Activated CD8-positive, alpha-beta T cell treated with anti-CD3 and anti-CD28 coated beads, Interleukin-2, amount 10 ng/mL, durations not matched to agents 7 days and 5 days (primary cell): ENCODE measurements around the gene AGPAT2. TPM values are rescaled to one million over a fixed set of nuclear protein-coding genes. Genes with fewer than 3 reads are reported as not detected.

ENCODE experiments used
- ATAC-seq: fragments of 150-1000 bp; cut with Tn5 transposase; one replicate; pipeline ENCODE4 v1.10.0; 2021; ENCODE audit warnings: moderate library complexity
- CTCF ChIA-PET: fragments of 350-600 bp; sonication (Branson Sonifier 250); formaldehyde crosslinking; loops from one replicate; lab custom pipeline; 2021; ENCODE audit warnings: antibody characterized with exemption; lab: Charles Lee
- POLR2A ChIA-PET: fragments of 350-600 bp; sonication (Branson Sonifier 250); formaldehyde crosslinking; loops from one replicate; lab custom pipeline; 2021; ENCODE audit warnings: antibody characterized with exemption; lab: Charles Lee
- DNase-seq: peaks from one replicate; pipeline ENCODE4 v3.0.0-alpha.2; 2020
- H3K27ac Mint-ChIP-seq: one replicate; pipeline ENCODE4 v1.8.0; 2021; ENCODE audit warnings: mild to moderate bottlenecking, mixed read lengths
- H3K27me3 Mint-ChIP-seq: one replicate; pipeline ENCODE4 v1.8.0; 2021; ENCODE audit warnings: low read depth, mixed read lengths
- H3K36me3 Mint-ChIP-seq: one replicate; pipeline ENCODE4 v1.8.0; 2021; ENCODE audit warnings: low read depth, mixed read lengths
- H3K4me1 Mint-ChIP-seq: one replicate; pipeline ENCODE4 v1.8.0; 2021; ENCODE audit warnings: low read depth, mixed read lengths
- H3K4me3 Mint-ChIP-seq: one replicate; pipeline ENCODE4 v1.8.0; 2021; ENCODE audit warnings: mild to moderate bottlenecking, mixed read lengths
- H3K9me3 Mint-ChIP-seq: one replicate; pipeline ENCODE4 v1.8.0; 2022; ENCODE audit warnings: mixed read lengths; ENCODE audit not compliant: insufficient read depth
- total RNA-seq, 2 experiments: library from RNA; stranded (reverse); gene quantifications; one replicate each; pipeline ENCODE4 v1.2.3, GENCODE V29; 2021

The AGPAT2 gene
- total RNA-seq, 2 experiments from 2014 or later = 32.7 to 33.7 TPM

DNA sequence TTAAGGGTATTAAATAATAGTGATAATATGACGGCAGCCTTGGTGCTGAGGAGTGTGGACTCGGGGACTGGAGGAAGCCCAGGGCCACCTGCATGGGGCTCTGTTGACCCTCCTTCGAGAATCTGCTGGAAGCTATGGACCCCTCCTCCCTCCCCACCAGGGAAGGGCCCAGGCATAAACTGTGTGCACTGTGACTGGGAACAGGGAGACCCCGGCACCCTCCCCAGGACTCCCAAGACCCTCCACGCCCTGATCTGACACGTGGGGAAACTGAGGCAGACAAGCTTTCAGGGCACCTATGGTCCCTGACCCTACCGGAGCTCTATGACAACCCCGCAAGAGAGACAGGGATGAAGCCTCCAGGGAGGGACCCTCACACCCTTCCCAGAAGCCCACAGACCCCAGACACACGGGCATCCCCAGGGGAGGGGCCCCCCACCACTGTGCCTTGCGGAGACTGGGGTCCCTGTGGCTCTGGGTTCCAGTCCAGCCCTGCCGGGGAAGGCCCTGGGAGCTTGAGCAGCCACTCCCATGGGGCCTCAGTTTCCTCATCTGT, 31.0 kb downstream of the AGPAT2 start:
- Mint-ChIP-seq H3K36me3 (no peaks in the 10 kb centered on the region), H3K4me3 (no peak overlapping the region), H3K27ac (no peak overlapping the region), H3K4me1 (peaks cover 23% of the 10 kb centered on the region), H3K27me3 (peaks cover 26% of the 10 kb centered on the region), H3K9me3 (no peaks in the 10 kb centered on the region)
- DNase-seq (no peak), ATAC-seq (no peak)
- ChIA-PET CTCF (interaction anchor here (1.6 kb wide), 1 partner anchor 171 kb away, joined by 5 read pairs; no protein-coding TSS in a partner anchor), POLR2A (no interaction called here)

DNA sequence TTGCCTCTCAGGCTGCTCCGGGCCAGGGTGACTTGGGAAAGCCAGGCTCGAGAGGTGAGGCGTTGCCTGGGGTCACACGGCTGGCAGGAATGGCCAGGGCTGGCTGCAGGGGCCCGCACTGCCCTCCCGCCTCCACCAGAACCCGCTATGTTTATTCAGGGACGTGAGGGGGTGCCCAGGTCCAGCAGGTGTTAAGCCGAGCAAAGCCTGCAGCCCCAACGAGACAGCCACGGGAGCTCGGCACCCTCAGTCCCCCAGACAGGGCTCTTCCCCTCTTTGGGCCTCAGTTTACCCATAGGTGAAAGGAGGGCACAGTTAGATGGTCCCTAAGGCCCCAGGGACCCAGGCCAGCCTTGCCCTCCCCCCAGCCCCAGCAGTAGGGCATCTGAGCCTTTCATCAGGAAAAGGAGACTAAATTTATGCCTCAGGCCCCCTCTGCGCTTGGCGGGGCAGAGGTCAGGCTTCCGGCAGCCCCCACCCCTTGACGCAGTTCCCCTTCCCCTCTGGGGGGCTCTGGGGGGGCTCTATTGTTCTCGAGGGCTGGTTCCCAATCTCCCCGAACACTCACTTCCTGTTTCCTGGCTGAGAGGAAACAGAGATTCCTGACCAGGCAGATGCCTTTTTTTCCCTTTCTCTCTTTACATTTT, 31.6 kb downstream of the AGPAT2 start:
- H3K4me3 Mint-ChIP-seq = no peak overlapping the region
- H3K36me3 Mint-ChIP-seq = no peaks in the 10 kb centered on the region
- no peak overlapping the region for H3K27ac Mint-ChIP-seq
- no peak for ATAC-seq
- H3K27me3 Mint-ChIP-seq = peaks cover 28% of the 10 kb centered on the region
- peaks cover 23% of the 10 kb centered on the region for H3K4me1 Mint-ChIP-seq
- POLR2A ChIA-PET = no interaction called here
- no peak for DNase-seq
- CTCF ChIA-PET = interaction anchor here (1.6 kb wide), 1 partner anchor 171 kb away, joined by 5 read pairs; no protein-coding TSS in a partner anchor
- H3K9me3 Mint-ChIP-seq = no peaks in the 10 kb centered on the region

GRCh38 chr9:136654820-136655535, 32.3 kb downstream of the AGPAT2 start:
- Mint-ChIP-seq H3K36me3 (no peaks in the 10 kb centered on the region), H3K27me3 (peaks cover 30% of the 10 kb centered on the region), H3K4me3 (no peak overlapping the region), H3K27ac (no peak overlapping the region), H3K4me1 (peaks cover 23% of the 10 kb centered on the region), H3K9me3 (no peaks in the 10 kb centered on the region)
- ChIA-PET CTCF (no interaction called here), POLR2A (no interaction called here)
- DNase-seq = no peak
- no peak for ATAC-seq

GRCh38 chr9:136653323-136654079, 33.8 kb downstream of the AGPAT2 start:
- H3K36me3 Mint-ChIP-seq = no peaks in the 10 kb centered on the region
- H3K27ac Mint-ChIP-seq = no peak overlapping the region
- ATAC-seq (no peak), DNase-seq (no peak)
- POLR2A ChIA-PET = no interaction called here
- H3K27me3 Mint-ChIP-seq = peaks cover 35% of the 10 kb centered on the region
- H3K4me1 Mint-ChIP-seq = peaks cover 18% of the 10 kb centered on the region
- no peaks in the 10 kb centered on the region for H3K9me3 Mint-ChIP-seq
- CTCF ChIA-PET = no interaction called here
- no peak overlapping the region for H3K4me3 Mint-ChIP-seq

GRCh38 chr9:136651860-136652259, 35.4 kb downstream of the AGPAT2 start:
- DNase-seq (no peak), ATAC-seq (no peak)
- H3K9me3 Mint-ChIP-seq = no peaks in the 10 kb centered on the region
- no peak overlapping the region for H3K27ac Mint-ChIP-seq
- no peak overlapping the region for H3K4me3 Mint-ChIP-seq
- H3K36me3 Mint-ChIP-seq = no peaks in the 10 kb centered on the region
- ChIA-PET CTCF (no interaction called here), POLR2A (no interaction called here)
- peaks cover 7% of the 10 kb centered on the region for H3K4me1 Mint-ChIP-seq
- H3K27me3 Mint-ChIP-seq = peaks cover 21% of the 10 kb centered on the region

- ChIA-PET CTCF (no interaction called here), POLR2A (interaction anchor here (0.7 kb wide), 1 partner anchor 38 kb away, joined by 3 read pairs; no protein-coding TSS in a partner anchor)
- no peak overlapping the region for H3K4me3 Mint-ChIP-seq
- H3K27me3 Mint-ChIP-seq = peaks cover 22% of the 10 kb centered on the region
- ATAC-seq (no peak), DNase-seq (no peak)
- H3K4me1 Mint-ChIP-seq = no peaks in the 10 kb centered on the region
- no peak overlapping the region for H3K27ac Mint-ChIP-seq
- H3K36me3 Mint-ChIP-seq = no peaks in the 10 kb centered on the region
- no peaks in the 10 kb centered on the region for H3K9me3 Mint-ChIP-seq
Observed at GRCh38 chr9:136650648-136651047, 36.6 kb downstream of the AGPAT2 start.

GRCh38 chr9:136650021-136650420, 37.2 kb downstream of the AGPAT2 start:
- ChIA-PET CTCF (no interaction called here), POLR2A (no interaction called here)
- no peaks in the 10 kb centered on the region for H3K4me1 Mint-ChIP-seq
- H3K27ac Mint-ChIP-seq = no peak overlapping the region
- H3K4me3 Mint-ChIP-seq = no peak overlapping the region
- H3K27me3 Mint-ChIP-seq = peaks cover 22% of the 10 kb centered on the region
- no peak for ATAC-seq
- DNase-seq = no peak
- H3K36me3 Mint-ChIP-seq = no peaks in the 10 kb centered on the region
- no peaks in the 10 kb centered on the region for H3K9me3 Mint-ChIP-seq

DNA sequence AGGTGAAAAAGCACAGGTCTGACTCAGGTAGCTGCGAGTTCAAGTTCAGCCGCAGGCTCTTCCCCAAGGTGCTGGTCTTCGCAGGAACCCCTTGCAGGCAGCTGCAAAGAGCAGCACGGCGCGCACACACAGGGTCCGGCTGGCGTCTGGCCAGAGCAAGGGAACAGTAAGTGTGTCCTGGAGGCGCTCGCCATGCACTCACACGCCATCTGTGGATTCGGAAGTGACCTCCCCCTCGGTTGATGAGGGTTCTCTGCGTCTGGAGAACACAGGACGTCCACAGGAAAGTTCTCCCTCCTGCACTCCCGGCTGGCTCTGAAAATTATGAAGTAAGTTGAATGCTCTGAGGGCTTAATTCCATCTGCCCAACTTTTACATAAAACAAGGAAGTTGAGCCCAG, 38.5 kb downstream of the AGPAT2 start:
- POLR2A ChIA-PET = no interaction called here

DNA sequence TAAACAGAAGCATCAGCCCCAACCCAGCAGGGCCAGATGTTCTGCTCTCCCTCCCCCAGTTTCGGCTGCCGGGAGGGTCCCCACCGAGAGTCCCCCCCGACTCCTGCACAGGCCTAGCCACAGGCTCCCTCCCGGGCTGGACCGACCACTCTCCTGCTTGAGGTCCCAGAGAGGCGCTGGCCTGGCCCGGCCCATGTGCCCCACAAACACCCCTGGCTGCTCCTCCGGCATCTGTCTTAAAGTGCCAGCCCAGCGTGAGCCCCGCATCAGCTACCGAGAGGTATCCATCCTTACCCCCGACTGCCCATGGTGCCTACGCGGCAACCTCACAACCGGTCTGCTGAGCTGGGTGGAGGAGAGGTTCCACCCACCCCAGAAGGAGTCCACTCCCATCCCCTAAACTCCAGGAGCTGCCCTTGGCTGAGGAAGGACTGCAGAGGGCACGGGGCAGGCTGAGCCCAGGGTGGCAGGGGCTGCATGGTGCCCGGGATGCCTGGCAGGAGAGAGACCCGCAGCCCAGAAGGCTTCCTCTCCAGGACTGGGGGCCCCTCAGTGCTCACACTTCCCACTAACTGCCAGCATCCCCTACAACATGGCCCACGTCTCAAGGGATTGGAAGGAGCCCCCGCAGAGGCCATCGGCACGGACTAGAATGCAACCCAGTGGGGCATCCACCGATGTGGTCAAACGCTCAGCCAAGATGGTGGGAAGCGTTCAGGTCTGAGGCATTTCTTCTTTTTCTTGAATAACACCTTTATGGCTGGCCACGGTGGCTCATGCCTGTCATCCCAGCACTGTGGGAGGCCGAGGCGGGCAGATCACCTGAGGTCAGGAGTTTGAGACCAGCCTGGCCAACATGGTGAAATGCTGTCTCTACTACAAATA, 40.2 kb downstream of the AGPAT2 start:
- POLR2A ChIA-PET = no interaction called here
- Mint-ChIP-seq H3K9me3 (no peaks in the 10 kb centered on the region), H3K27me3 (peaks cover 32% of the 10 kb centered on the region), H3K4me3 (no peak overlapping the region), H3K36me3 (no peaks in the 10 kb centered on the region), H3K4me1 (peaks cover 4% of the 10 kb centered on the region), H3K27ac (no peak overlapping the region)
- DNase-seq = no peak
- no peak for ATAC-seq
- CTCF ChIA-PET = interaction anchor here (1.5 kb wide), 1 partner anchor 162 kb away, joined by 4 read pairs; no protein-coding TSS in a partner anchor

More for the DNA sequence above, 38.5 kb downstream of the AGPAT2 start:
- H3K4me3 Mint-ChIP-seq = no peak overlapping the region
- H3K4me1 Mint-ChIP-seq = no peaks in the 10 kb centered on the region
- ATAC-seq (no peak), DNase-seq (no peak)
- peaks cover 27% of the 10 kb centered on the region for H3K27me3 Mint-ChIP-seq
- CTCF ChIA-PET = interaction anchor here (1.5 kb wide), 1 partner anchor 164 kb away, joined by 4 read pairs; no protein-coding TSS in a partner anchor
- no peak overlapping the region for H3K27ac Mint-ChIP-seq
- H3K36me3 Mint-ChIP-seq = no peaks in the 10 kb centered on the region
- no peaks in the 10 kb centered on the region for H3K9me3 Mint-ChIP-seq

DNA sequence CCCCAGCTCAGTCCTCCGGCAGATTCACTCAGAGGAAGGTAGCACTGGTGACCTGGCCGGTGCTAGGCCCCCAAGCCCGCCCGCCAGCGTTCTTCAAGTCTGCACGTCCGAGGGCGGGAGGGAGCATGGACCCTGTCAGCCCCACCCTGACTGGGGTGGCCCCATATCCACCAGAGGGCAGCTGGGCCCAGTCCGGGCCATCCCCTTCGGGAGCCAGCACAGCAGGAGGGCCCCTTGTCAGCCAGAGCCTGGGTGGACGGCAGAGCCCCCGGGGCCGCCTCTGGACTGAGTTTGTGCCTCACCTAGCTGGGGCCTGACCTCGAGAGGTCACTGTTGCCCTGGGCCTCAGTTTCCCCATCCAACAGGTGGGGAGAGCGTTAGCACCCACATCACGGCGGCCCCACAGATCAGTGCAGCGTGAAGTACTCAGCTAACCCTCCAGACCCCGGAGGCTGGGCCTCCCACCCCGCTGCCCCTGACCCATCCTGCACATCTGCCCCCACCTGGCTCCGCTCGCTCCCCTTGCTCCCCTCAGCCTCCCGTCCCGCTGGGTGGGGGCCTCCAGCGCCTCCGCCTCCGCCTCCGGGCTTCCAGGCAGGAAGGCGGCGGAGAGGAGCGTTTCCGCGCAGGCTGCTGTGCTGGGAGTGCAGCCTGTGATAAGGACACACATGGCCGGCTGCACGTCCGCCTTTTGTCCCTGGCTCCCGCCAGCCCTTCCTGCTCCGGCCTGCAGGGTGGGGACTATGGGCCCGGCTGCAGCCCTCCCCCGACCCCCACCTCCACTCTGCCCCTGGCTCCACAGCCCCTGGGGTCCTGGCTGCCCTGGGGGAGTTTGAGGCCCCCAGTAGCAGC, 41.1 kb downstream of the AGPAT2 start:
- Mint-ChIP-seq H3K9me3 (no peaks in the 10 kb centered on the region), H3K4me1 (peaks cover 4% of the 10 kb centered on the region), H3K36me3 (no peaks in the 10 kb centered on the region), H3K4me3 (no peak overlapping the region), H3K27ac (no peak overlapping the region), H3K27me3 (peaks cover 32% of the 10 kb centered on the region)
- DNase-seq = no peak
- ChIA-PET CTCF (interaction anchor here (2.9 kb wide), 1 partner anchor 161 kb away, joined by 11 read pairs; no protein-coding TSS in a partner anchor), POLR2A (interaction anchor here (0.9 kb wide), 1 partner anchor 82 kb away, joined by 3 read pairs; no protein-coding TSS in a partner anchor)
- ATAC-seq = no peak
